Stimulated activated CD8-positive, alpha-beta memory T cell treated with anti-CD3 and anti-CD28 coated beads, Interleukin-2, amount 100 ng/mL, for 48 hours (primary cell): ENCODE results near the gene ADGRG3.

Source experiments
- DNase-seq, 2 donors: peaks; one replicate each; pipeline ENCODE4 v3.0.0-alpha.2; 2020; ENCODE audit warnings: low read depth in 2 of 2

Gene ADGRG3

DNA sequence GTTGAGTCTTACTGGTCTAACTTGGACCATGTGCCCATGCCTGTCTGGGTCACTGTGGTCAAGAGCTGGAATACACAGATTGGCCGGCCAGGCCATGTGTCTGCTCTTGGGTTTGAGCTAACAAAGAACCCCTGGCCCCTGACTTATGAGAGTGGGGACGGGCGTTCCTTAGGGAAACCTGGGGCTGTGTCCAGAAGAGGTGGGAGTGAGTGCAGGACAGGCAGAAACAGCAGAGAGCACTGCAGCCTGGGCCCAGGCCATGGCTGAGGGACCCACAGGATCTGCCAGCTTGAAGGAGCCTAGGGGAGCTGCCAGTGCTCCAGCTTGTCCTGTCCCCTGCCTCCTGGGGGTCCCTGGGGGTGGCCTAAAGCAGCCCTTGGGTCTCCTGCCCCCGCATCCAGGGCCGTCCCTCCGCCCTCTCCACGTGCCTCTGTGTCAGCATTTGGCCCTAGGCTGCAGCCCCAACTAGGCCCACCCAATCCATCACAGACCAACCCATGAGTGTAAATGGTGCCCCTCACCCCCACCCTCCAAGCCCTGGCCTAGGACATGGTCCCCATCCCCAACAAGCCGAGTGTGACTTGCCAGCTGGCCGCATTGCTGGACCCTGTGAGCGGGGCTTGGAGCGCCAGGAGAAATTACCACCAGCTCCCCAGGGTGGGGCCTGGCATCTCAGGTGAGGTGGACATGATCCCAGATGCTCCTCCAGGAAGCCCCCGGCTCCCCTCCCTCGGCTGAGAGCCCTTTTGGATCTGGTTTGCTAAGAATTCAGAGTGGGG lies 14.0 kb downstream of the ADGRG3 start:
- no peak for DNase-seq

DNA sequence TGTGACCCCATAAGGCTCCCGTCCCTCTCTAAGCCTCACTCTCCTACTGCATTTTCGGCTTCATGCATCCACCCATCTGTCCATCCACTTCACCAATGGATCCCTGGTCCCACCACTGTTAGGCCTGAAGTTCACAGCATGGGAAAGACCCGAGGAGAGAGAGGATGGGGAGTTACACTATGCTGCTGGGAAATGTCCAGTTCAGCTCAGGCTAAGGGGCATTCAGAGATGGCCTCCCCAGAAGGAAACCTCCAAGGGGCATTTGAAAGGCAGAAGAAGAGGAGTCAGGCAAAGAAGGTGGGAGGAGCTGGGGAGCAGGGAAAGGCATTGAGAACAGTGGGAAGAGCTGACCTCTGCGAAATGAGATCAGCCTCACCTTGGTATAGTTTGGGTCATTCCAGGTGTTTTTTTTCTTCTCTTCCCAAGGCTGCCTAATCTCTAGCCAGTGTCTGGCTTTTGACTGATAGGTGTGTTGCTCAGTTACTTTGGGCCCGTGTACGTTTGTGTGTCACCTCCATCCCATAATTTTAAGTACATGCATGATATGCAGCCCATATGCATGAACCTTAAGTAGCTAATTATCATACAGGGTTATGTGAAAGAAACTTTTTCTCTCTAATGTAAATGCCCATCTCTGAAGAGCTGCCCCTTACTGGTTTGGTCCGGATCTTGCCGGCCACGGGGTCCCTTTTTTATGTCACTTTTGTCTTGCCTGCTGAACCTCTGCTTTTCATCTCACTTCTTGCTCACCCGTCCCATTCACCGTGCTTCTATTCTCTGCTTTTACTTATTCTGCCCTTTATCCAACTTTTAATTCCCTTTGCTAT lies 14.9 kb downstream of the ADGRG3 start:
- no peak for DNase-seq

- no peak for DNase-seq
Observed at GRCh38 chr16:57683636-57684545, 15.8 kb downstream of the ADGRG3 start.

DNA sequence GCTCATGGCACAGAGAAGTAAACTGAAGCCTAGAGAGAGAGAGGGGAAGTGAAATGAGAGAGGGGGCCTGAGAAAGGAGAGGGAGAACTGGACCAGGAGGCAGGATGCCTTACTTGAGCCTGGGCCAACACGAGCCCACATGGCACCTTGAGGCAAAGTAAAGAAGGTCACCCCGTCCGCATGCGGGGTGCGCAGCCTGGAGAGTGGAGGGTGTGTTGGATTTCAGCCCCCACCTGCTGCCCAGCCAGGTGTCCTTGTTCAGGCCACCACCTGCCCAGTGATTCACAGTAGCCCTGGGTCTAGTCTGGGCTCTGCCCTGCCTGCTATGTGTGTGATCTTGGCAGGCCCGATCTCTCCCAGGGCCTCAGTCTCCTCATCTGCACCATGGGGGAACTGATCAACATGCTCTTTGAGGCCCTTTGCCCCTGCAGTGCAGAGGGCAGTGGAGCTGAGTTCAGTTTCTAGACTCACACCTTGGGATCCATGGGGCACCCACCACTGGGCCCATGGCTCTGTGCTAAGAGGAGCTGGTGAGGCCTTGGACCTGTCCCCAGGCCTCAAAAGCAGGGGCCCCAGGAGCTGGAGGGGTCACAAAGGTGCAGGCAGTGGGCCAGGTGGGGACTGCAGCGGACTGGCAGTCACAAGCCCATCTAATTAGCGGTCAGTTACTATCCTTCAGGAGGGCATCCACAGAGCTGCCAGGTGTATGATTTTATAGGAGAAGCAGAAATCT lies 16.7 kb downstream of the ADGRG3 start:
- DNase-seq: no peak

GRCh38 chr16:57685633-57686032 lies 17.5 kb downstream of the ADGRG3 start:
- DNase-seq: no peak

GRCh38 chr16:57686577-57686976 lies 18.5 kb downstream of the ADGRG3 start:
- DNase-seq: no peak

- DNase-seq: no peak
Observed at GRCh38 chr16:57687363-57687929, 19.3 kb downstream of the ADGRG3 start.

DNA sequence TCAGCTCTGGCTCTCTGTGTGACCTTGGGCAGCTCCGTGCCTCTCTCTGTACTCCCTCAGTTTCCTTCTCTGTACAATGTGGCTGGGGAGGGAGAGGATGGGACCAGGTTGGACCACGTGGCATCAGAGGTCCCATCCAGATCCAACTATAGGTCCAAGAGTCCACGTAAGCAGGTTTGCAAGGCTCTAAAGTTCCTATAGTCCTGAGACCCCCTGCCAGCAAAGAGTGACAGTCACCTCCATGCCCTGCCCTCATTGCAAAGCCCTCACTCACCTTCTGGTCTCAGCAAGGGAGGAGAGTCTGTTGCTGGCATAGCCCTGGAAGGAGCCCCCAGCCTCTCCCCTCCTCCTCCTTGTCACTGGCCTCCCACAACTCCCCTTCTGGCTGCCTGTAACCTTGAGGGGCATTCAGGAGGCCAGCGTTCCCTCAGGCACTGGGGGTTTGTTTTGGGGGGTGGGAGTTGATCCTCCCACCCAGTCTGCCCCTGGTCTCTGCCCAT lies 20.4 kb downstream of the ADGRG3 start:
- no peak for DNase-seq

- DNase-seq: no peak
Observed at GRCh38 chr16:57688987-57689761, 21.1 kb downstream of the ADGRG3 start.

GRCh38 chr16:57689762-57690558 lies 21.9 kb downstream of the ADGRG3 start:
- DNase-seq: peak; percentile 8 to 22

GRCh38 chr16:57690782-57691471 lies 22.8 kb downstream of the ADGRG3 start:
- DNase-seq: no peak

DNA sequence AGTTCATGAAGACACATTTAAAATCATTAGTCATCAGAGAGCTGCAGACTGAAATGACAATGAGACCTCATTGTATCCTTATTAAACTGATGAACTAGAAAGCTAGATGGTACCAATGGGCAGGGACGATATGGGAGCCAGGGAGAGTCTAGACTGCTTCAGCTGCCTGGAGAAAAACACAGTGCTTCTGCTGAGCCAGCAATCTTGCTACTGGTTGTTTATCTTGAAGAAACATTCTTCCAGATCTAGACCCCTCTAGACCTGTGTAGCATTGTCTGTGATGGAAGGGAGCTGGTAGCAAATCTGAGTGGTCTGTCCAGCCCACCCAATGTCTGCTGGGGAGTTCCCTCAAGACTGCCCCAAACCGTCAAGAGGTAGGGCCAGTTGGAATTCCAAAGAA lies 24.5 kb downstream of the ADGRG3 start:
- DNase-seq: no peak

DNA sequence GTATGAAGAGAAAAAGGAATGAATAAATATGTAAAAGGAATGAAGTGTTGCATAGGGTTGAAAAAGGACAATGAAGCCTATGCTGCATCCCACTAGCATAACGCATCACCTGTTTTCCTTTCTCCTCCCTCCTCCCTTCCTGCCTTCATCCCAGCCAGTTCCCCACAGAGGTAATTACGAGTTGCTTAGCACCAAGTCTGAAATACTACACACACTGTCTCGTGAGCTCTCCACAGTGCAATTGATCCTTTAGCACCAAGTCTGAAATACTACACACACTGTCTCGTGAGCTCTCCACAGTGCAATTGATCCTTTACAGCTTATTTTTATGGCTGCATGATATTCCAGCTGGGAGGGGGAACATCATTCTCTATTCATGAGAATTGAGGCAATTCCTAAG lies 25.4 kb downstream of the ADGRG3 start:
- DNase-seq: no peak

GRCh38 chr16:57694231-57694724 lies 26.2 kb downstream of the ADGRG3 start:
- DNase-seq: no peak

DNA sequence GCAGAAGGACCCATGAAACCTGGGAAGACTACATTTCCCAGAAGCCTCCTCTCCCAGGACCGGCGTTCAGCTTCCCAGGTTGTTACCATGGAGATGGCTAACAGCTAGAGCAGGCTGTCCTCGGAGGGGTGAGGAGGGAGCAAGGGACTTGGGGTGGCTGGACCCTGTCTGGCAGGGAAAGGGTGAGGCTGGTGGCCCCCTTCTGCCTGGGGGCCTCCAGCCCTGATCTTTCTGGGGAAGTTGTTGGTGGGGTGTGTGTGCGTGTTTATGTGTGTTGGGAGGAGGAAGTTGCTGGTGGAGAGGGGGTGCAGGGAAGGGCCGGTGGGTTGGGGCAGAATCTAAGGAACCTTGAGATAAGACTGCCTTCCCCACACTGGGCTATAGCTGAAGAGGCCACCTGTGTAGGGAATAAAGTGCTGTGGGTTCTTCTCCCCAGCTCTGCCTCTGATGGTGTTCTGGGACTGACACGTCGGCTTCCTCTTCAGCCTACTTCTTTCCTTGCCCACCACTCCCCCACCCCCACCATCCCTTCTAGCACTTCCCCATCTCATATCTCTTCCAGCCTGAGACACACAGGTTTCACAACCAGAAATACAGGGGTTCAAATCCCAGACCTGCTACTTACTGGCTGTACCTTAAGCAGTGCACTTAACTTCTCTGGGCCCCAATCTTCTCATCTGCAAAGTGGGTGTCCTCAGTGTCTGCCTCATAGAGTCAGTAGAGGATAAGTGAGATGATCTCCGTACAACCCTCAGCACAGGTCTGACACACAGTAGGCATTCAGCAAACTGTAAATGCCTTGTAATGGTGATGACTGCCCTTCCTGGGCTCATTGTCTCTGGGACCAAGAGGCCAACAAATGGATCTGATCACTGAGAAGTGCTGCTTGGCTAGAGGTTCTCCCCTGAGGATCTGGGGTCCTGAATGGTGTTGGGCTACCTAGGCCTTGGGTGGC lies 26.9 kb downstream of the ADGRG3 start, which contains the start of gene DRC7:
DRC7 (plus strand) TSS at position 82 of the 955 bp plus-strand sequence. CDS start 3,144 bp downstream, outside the sequence.
- peak in 1 of 2 donors; percentile 10 for DNase-seq

GRCh38 chr16:57695680-57696069 lies 27.6 kb downstream of the ADGRG3 start:
- no peak for DNase-seq

DNA sequence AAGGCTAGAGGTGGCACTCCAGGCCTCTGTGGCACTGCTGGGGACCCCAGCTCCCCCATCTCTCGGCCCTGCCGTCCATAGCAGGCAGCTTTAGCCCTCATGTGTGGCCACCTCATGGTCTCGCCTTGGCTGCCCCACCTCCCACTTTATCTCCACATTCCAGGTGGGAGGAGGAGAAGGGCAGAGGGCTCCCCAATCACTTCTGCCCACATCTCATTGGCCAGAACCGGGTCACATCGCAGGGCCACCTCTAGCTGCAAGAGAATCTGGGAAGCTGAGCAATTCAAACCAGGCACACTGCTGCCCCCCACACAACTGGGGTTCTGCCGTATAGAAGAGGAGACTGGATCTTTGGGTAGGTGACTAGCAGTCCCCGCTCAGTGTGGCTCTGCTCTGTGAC lies 28.1 kb downstream of the ADGRG3 start:
- no peak for DNase-seq
